Measurements from ENCODE around the gene PLSCR3.
A peak's percentile ranks its signal among the peaks of the same experiment; 100 is the strongest.

The PLSCR3 gene

GRCh38 chr17:7441266-7441665 lies 46.9 kb upstream of the PLSCR3 start:
- no peak overlapping the region for H2AK5ac ChIP-seq (ENCODE audit: low read depth, low read length)
- no peak overlapping the region for H2BK12ac ChIP-seq (ENCODE audit: low read length)
- no CpG with 5 or more reads among the region's 7 CpGs for WGBS, 2 donors (ENCODE audit: extremely low coverage in 2 of 2, insufficient read length in 2 of 2, insufficient replicate concordance in 1 of 2)
- no peaks in the 10 kb centered on the region for H3K36me3 ChIP-seq (replicated peaks in 1 of 2; ENCODE audit: control insufficient read depth in 2 of 2, insufficient read depth in 2 of 2, low read length in 2 of 2)
- no peak overlapping the region for H2BK15ac ChIP-seq (ENCODE audit: low read length)
- H3K9me3 ChIP-seq (replicated peaks in 1 of 2; ENCODE audit: control insufficient read depth in 2 of 2, insufficient read depth in 1 of 2, low read depth in 1 of 2, low read length in 2 of 2), result peaks cover 0 to 3% of the 10 kb centered on the region in 2 donors
- peak overlapping the region; percentile 97 for H3K4me2 ChIP-seq (ENCODE audit: insufficient read depth, low read length, poor library complexity, severe bottlenecking)
- peaks cover 24 to 38% of the 10 kb centered on the region in 2 donors for H3K4me1 ChIP-seq (ENCODE audit: control insufficient read depth in 2 of 2, insufficient read depth in 1 of 2, low read depth in 1 of 2, low read length in 2 of 2)
- H2BK5ac ChIP-seq (ENCODE audit: low read length), result no peak overlapping the region
- no peak overlapping the region for H3K27ac ChIP-seq (replicated peaks; ENCODE audit: low read length)
- H3K79me1 ChIP-seq (ENCODE audit: low read depth, low read length), result no peaks in the 10 kb centered on the region
- H3K9ac ChIP-seq (ENCODE audit: low read depth, low read length, poor library complexity), result no peak overlapping the region
- H4K8ac ChIP-seq (ENCODE audit: low read depth, low read length), result no peak overlapping the region
- H3K23ac ChIP-seq (ENCODE audit: low read depth, low read length, poor library complexity), result no peak overlapping the region
- no peak overlapping the region for H3K14ac ChIP-seq (ENCODE audit: low read length)
- peak overlapping the region; percentile 97 for H2AFZ ChIP-seq (ENCODE audit: low read length)
- peak overlapping the region in 1 of 2 donors; percentile 96 for H3K4me3 ChIP-seq (ENCODE audit: low read length in 2 of 2)
- no peak overlapping the region for H2BK120ac ChIP-seq (ENCODE audit: low read depth, low read length)
- peaks cover 21 to 39% (median 33%) of the 10 kb centered on the region in 3 experiments for H3K27me3 ChIP-seq (ENCODE audit: control insufficient read depth in 3 of 3, insufficient read depth in 3 of 3, low read depth in 1 of 3, low read length in 3 of 3)
- no peak for DNase-seq (ENCODE audit: low spot score)
- no peak overlapping the region for H3K4ac ChIP-seq (ENCODE audit: low read length)
- no peak overlapping the region for H3K18ac ChIP-seq (ENCODE audit: low read length)
- no peak overlapping the region for H4K91ac ChIP-seq (ENCODE audit: low read depth, low read length, poor library complexity)

- Histone ChIP-seq H2BK12ac (ENCODE audit: low read length) (peak overlapping the region; percentile 69), H3K14ac (ENCODE audit: low read length) (peak overlapping the region; percentile 58), H3K79me1 (ENCODE audit: low read depth, low read length) (no peaks in the 10 kb centered on the region), H4K91ac (ENCODE audit: low read depth, low read length, poor library complexity) (no peak overlapping the region), H2AK5ac (ENCODE audit: low read depth, low read length) (peak overlapping the region; percentile 89), H2AFZ (ENCODE audit: low read length) (peak overlapping the region; percentile 97), H3K4me1 (ENCODE audit: control insufficient read depth in 2 of 2, insufficient read depth in 1 of 2, low read depth in 1 of 2, low read length in 2 of 2) (peaks cover 25 to 34% of the 10 kb centered on the region in 2 donors), H3K23ac (ENCODE audit: low read depth, low read length, poor library complexity) (peak overlapping the region; percentile 75), H3K9me3 (replicated peaks in 1 of 2; ENCODE audit: control insufficient read depth in 2 of 2, insufficient read depth in 1 of 2, low read depth in 1 of 2, low read length in 2 of 2) (peaks cover 0 to 4% of the 10 kb centered on the region in 2 donors), H2BK120ac (ENCODE audit: low read depth, low read length) (peak overlapping the region; percentile 88), H3K27me3 (ENCODE audit: control insufficient read depth in 3 of 3, insufficient read depth in 3 of 3, low read depth in 1 of 3, low read length in 3 of 3) (peaks cover 26 to 43% (median 38%) of the 10 kb centered on the region in 3 experiments), H2BK15ac (ENCODE audit: low read length) (no peak overlapping the region), H2BK5ac (ENCODE audit: low read length) (no peak overlapping the region), H3K36me3 (replicated peaks in 1 of 2; ENCODE audit: control insufficient read depth in 2 of 2, insufficient read depth in 2 of 2, low read length in 2 of 2) (no peaks in the 10 kb centered on the region), H3K4me2 (ENCODE audit: insufficient read depth, low read length, poor library complexity, severe bottlenecking) (peak overlapping the region; percentile 97), H3K9ac (ENCODE audit: low read depth, low read length, poor library complexity) (peak overlapping the region; percentile 96), H3K27ac (replicated peaks; ENCODE audit: low read length) (no peak overlapping the region), H3K4me3 (ENCODE audit: low read length in 2 of 2) (peak overlapping the region; percentile 96 to 98), H3K18ac (ENCODE audit: low read length) (peak overlapping the region; percentile 96), H4K8ac (ENCODE audit: low read depth, low read length) (no peak overlapping the region), H3K4ac (ENCODE audit: low read length) (peak overlapping the region; percentile 42)
- no CpG with 5 or more reads among the region's 12 CpGs for WGBS, 2 donors (ENCODE audit: extremely low coverage in 2 of 2, insufficient read length in 2 of 2, insufficient replicate concordance in 1 of 2)
- DNase-seq (ENCODE audit: low spot score), result no peak
These were observed 46.5 kb upstream of the PLSCR3 start for GRCh38 chr17:7440834-7441195.

GRCh38 chr17:7440113-7440833 lies 45.9 kb upstream of the PLSCR3 start:
- peak overlapping the region; percentile 75 for H3K23ac ChIP-seq (ENCODE audit: low read depth, low read length, poor library complexity)
- peak overlapping the region; percentile 88 for H2BK120ac ChIP-seq (ENCODE audit: low read depth, low read length)
- H3K4me3 ChIP-seq (ENCODE audit: low read length in 2 of 2), result peak overlapping the region; percentile 96 to 98
- peak overlapping the region; percentile 100 for H3K18ac ChIP-seq (ENCODE audit: low read length)
- H2BK5ac ChIP-seq (ENCODE audit: low read length), result peak overlapping the region; percentile 83
- H3K27me3 ChIP-seq (ENCODE audit: control insufficient read depth in 3 of 3, insufficient read depth in 3 of 3, low read depth in 1 of 3, low read length in 3 of 3), result peaks cover 29 to 49% (median 43%) of the 10 kb centered on the region in 3 experiments
- no peaks in the 10 kb centered on the region for H3K79me1 ChIP-seq (ENCODE audit: low read depth, low read length)
- peak overlapping the region; percentile 97 for H2AFZ ChIP-seq (ENCODE audit: low read length)
- no peak overlapping the region for H3K27ac ChIP-seq (replicated peaks; ENCODE audit: low read length)
- no CpG with 5 or more reads among the region's 46 CpGs for WGBS, 2 donors (ENCODE audit: extremely low coverage in 2 of 2, insufficient read length in 2 of 2, insufficient replicate concordance in 1 of 2)
- H3K36me3 ChIP-seq (replicated peaks in 1 of 2; ENCODE audit: control insufficient read depth in 2 of 2, insufficient read depth in 2 of 2, low read length in 2 of 2), result no peaks in the 10 kb centered on the region
- peak overlapping the region; percentile 83 for H2BK15ac ChIP-seq (ENCODE audit: low read length)
- DNase-seq (ENCODE audit: low spot score), result peak; percentile 58
- H3K4me2 ChIP-seq (ENCODE audit: insufficient read depth, low read length, poor library complexity, severe bottlenecking), result peak overlapping the region; percentile 97
- peak overlapping the region; percentile 9 for H4K91ac ChIP-seq (ENCODE audit: low read depth, low read length, poor library complexity)
- H4K8ac ChIP-seq (ENCODE audit: low read depth, low read length), result peak overlapping the region; percentile 87
- peaks cover 27 to 34% of the 10 kb centered on the region in 2 donors for H3K4me1 ChIP-seq (ENCODE audit: control insufficient read depth in 2 of 2, insufficient read depth in 1 of 2, low read depth in 1 of 2, low read length in 2 of 2)
- H3K4ac ChIP-seq (ENCODE audit: low read length), result peak overlapping the region; percentile 42
- H2AK5ac ChIP-seq (ENCODE audit: low read depth, low read length), result peak overlapping the region; percentile 89
- H2BK12ac ChIP-seq (ENCODE audit: low read length), result peak overlapping the region; percentile 69
- peak overlapping the region; percentile 96 for H3K9ac ChIP-seq (ENCODE audit: low read depth, low read length, poor library complexity)
- peak overlapping the region; percentile 87 for H3K14ac ChIP-seq (ENCODE audit: low read length)
- H3K9me3 ChIP-seq (replicated peaks in 1 of 2; ENCODE audit: control insufficient read depth in 2 of 2, insufficient read depth in 1 of 2, low read depth in 1 of 2, low read length in 2 of 2), result peaks cover 0 to 4% of the 10 kb centered on the region in 2 donors

DNA sequence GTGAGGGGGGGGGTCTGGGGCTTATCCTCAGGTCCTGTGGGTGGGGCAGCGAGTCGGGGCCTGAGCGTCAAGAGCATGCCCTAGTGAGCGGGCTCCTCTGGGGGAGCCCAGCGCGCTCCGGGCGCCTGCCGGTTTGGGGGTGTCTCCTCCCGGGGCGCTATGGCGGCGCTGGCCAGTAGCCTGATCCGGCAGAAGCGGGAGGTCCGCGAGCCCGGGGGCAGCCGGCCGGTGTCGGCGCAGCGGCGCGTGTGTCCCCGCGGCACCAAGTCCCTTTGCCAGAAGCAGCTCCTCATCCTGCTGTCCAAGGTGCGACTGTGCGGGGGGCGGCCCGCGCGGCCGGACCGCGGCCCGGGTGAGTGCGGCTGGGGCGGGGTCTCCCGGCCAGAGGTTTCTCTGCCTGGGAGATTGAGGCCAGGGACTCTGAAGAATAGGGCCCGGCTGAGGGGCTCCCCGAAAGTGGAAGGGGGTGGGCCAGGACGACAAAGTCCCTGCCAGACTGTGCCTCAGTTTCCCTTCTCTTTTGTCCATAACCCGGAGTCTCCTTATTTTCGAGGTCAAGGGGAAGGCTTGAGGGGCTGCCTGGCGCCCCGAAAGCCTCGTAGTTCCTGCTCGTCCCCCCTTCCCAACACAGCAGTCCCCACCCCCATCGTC lies 45.3 kb upstream of the PLSCR3 start, which contains the start of gene FGF11:
FGF11 (plus strand) TSS at position 51 of the 651 bp plus-strand sequence; CDS start at position 160, 109 bp downstream.
- Histone ChIP-seq H2AFZ (ENCODE audit: low read length) (peak within 1 kb of the TSS; percentile 97), H3K27me3 (ENCODE audit: control insufficient read depth in 3 of 3, insufficient read depth in 3 of 3, low read depth in 1 of 3, low read length in 3 of 3) (peaks cover 29 to 49% (median 44%) of the 10 kb centered on the region in 3 experiments), H3K9me3 (replicated peaks in 1 of 2; ENCODE audit: control insufficient read depth in 2 of 2, insufficient read depth in 1 of 2, low read depth in 1 of 2, low read length in 2 of 2) (peaks cover 0 to 4% of the 10 kb centered on the region in 2 donors), H3K18ac (ENCODE audit: low read length) (peak within 1 kb of the TSS; percentile 100), H3K4ac (ENCODE audit: low read length) (no peak within 1 kb of the TSS), H3K4me2 (ENCODE audit: insufficient read depth, low read length, poor library complexity, severe bottlenecking) (peak within 1 kb of the TSS; percentile 97), H3K4me3 (ENCODE audit: low read length in 2 of 2) (peak within 1 kb of the TSS; percentile 96 to 98), H3K36me3 (replicated peaks in 1 of 2; ENCODE audit: control insufficient read depth in 2 of 2, insufficient read depth in 2 of 2, low read length in 2 of 2) (no peaks in the 10 kb centered on the region), H2BK12ac (ENCODE audit: low read length) (peak within 1 kb of the TSS; percentile 16), H2BK5ac (ENCODE audit: low read length) (peak within 1 kb of the TSS; percentile 83), H3K27ac (replicated peaks; ENCODE audit: low read length) (no peak within 1 kb of the TSS), H4K91ac (ENCODE audit: low read depth, low read length, poor library complexity) (peak within 1 kb of the TSS; percentile 9), H3K23ac (ENCODE audit: low read depth, low read length, poor library complexity) (peak within 1 kb of the TSS; percentile 89), H2AK5ac (ENCODE audit: low read depth, low read length) (peak within 1 kb of the TSS; percentile 89), H3K4me1 (ENCODE audit: control insufficient read depth in 2 of 2, insufficient read depth in 1 of 2, low read depth in 1 of 2, low read length in 2 of 2) (peaks cover 26 to 31% of the 10 kb centered on the region in 2 donors), H3K9ac (ENCODE audit: low read depth, low read length, poor library complexity) (peak within 1 kb of the TSS; percentile 96), H2BK120ac (ENCODE audit: low read depth, low read length) (peak within 1 kb of the TSS; percentile 74), H3K14ac (ENCODE audit: low read length) (peak within 1 kb of the TSS; percentile 99), H3K79me1 (ENCODE audit: low read depth, low read length) (no peaks in the 10 kb centered on the region), H4K8ac (ENCODE audit: low read depth, low read length) (peak within 1 kb of the TSS; percentile 87), H2BK15ac (ENCODE audit: low read length) (peak within 1 kb of the TSS; percentile 95)
- DNase-seq (ENCODE audit: low spot score), result no peak
- no CpG with 5 or more reads among the region's 50 CpGs for WGBS, 2 donors (ENCODE audit: extremely low coverage in 2 of 2, insufficient read length in 2 of 2, insufficient replicate concordance in 1 of 2)

All from neuronal stem cell (in vitro differentiated cells).